GM18867 (cell line): ENCODE data around the gene RTCB.
"Not testable (repeated sequence)": the region's sequence is repeated elsewhere in the genome, so short reads cannot be mapped to it uniquely, and the experiment has no call there.

Source experiments
- ATAC-seq: cut with Tn5 transposase; IDR thresholded peaks from one replicate; pipeline ENCODE4 v1.9.1; 2021; ENCODE audit warnings: mild to moderate bottlenecking, moderate library complexity; ENCODE audit not compliant: unreplicated experiment

The RTCB gene

GRCh38 chr22:32395107-32395506 is 16.9 kb downstream of the RTCB start:
- no peak for ATAC-seq

- ATAC-seq, result no peak
These were observed 22.4 kb downstream of the RTCB start for GRCh38 chr22:32389685-32390084.

- ATAC-seq, result no peak
These were observed 26.4 kb downstream of the RTCB start for GRCh38 chr22:32385681-32386080.

GRCh38 chr22:32380991-32381390 is 31.1 kb downstream of the RTCB start:
- ATAC-seq, result no peak

GRCh38 chr22:32378707-32379272 is 33.3 kb downstream of the RTCB start:
- no peak for ATAC-seq

- no peak for ATAC-seq
These were observed 35.4 kb downstream of the RTCB start for GRCh38 chr22:32376681-32377080.

- ATAC-seq, result no peak
These were observed 36.2 kb downstream of the RTCB start for GRCh38 chr22:32375678-32376450.

- no peak for ATAC-seq
These were observed 47.8 kb downstream of the RTCB start for GRCh38 chr22:32364210-32364609.

GRCh38 chr22:32361257-32361656 is 50.8 kb downstream of the RTCB start:
- ATAC-seq, result no peak

- ATAC-seq, result not testable (repeated sequence)
These were observed 52.0 kb downstream of the RTCB start for GRCh38 chr22:32360096-32360495.

- not testable (repeated sequence) for ATAC-seq
These were observed 54.5 kb downstream of the RTCB start, which contains the start of gene RFPL3 for GRCh38 chr22:32357567-32357966. Gene RFPL3, plus strand, starts transcription at chr22:32357867. Its CDS starts 205 bp downstream, at chr22:32358072.

GRCh38 chr22:32355760-32356159 is 56.3 kb downstream of the RTCB start:
- no peak for ATAC-seq

- no peak for ATAC-seq
These were observed 57.4 kb downstream of the RTCB start for GRCh38 chr22:32354360-32355351.

- no peak for ATAC-seq
These were observed 58.2 kb downstream of the RTCB start for GRCh38 chr22:32353840-32354239.

GRCh38 chr22:32353292-32353691 is 58.8 kb downstream of the RTCB start:
- no peak for ATAC-seq

GRCh38 chr22:32352681-32353080 is 59.4 kb downstream of the RTCB start:
- ATAC-seq, result no peak

- ATAC-seq, result not testable (repeated sequence)
These were observed 60.2 kb downstream of the RTCB start for GRCh38 chr22:32351875-32352274.

GRCh38 chr22:32348031-32348611 is 63.9 kb downstream of the RTCB start:
- no peak for ATAC-seq

GRCh38 chr22:32343941-32344340 is 68.1 kb downstream of the RTCB start:
- no peak for ATAC-seq

- no peak for ATAC-seq
These were observed 69.1 kb downstream of the RTCB start for GRCh38 chr22:32342977-32343376.
